Parietal lobe (tissue), 1 donor: ENCODE results near the gene IZUMO1R. TPM values are rescaled to one million over a fixed set of nuclear protein-coding genes. Genes with fewer than 3 reads are reported as not detected.

Experiments used
- total RNA-seq: library from RNA; depleted of rRNA; stranded (reverse); fragments of >200 nt; gene quantifications from one replicate; pipeline ENCODE4 v1.2.3, GENCODE V29; 2014

IZUMO1R gene
- total RNA-seq: not detected

DNA sequence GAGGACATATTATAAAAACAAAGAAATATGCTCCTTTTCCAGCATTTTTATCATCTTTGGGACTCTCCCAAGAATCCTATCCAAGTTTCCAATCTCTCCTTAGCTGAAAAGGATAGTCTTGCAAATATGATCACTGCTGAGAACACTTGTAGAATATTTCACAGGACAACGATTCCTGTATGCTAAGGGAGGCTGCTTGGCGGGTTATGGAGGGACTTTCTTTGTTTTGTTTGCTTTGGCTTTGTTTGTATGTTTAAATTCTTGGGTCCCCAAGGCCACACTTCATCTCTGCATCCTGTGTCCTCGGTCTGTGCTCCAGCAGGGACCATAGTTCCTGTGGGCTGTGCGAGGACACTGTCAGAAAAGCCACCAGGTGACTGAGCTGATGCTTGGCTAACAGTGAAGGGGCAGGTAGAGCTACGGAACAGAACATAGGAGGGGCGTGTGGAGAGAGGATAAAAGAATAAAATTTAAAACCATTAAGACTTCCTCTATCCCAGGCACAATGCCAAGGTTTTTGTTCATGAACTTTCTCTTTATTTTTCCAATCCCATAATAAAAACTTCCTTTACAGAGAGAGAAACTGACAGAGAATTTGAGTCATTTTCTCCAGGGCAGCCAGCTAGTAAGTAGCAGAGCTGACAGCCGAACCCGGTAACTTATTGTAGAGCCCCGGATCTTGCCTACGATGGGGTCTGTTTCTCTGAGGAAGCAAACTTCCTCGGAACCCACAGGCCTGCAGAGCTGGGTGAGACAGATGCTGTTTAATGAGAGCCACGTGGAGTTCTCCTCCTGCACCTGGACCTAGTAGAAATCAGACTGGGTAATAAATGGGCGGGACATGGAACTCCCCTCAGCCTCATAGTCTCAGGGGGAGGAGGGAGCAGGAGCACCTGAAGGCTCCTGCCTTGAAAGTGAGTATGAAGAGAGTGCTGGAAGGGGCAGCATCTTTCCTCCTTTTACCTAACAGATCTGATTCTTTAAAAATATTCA, at the start of gene IZUMO1R:
IZUMO1R (plus strand) TSS at position 615 of the 993 bp plus-strand sequence. CDS start 1,057 bp downstream, outside the sequence.

Other genes with a start within 250 kb of the IZUMO1R start
- 159 TPM for gene PANX1, start 175.7 kb upstream of the IZUMO1R start, total RNA-seq
- gene GPR83, start 96.8 kb downstream of the IZUMO1R start, total RNA-seq: 0.63 TPM
- gene MRE11, start 189.3 kb downstream of the IZUMO1R start, total RNA-seq: 23.5 TPM
- 23.8 TPM for gene ANKRD49, start 189.4 kb downstream of the IZUMO1R start, total RNA-seq
- not detected for gene C11orf97, start 207.9 kb downstream of the IZUMO1R start, total RNA-seq
- gene FUT4, start 239.3 kb downstream of the IZUMO1R start, total RNA-seq: 9.7 TPM